VCaP (cell line): ENCODE measurements around the gene TWF2.
A peak's percentile ranks its signal among the peaks of the same experiment; 100 is the strongest.

Experiments
- H3K27ac ChIP-seq: fragments of 450-650 bp; 2 replicates; pipeline ENCODE4 v1.5.1; 2017
- CTCF ChIP-seq: fragments of 450-650 bp; conservative IDR thresholded peaks from 2 replicates; pipeline ENCODE4 v1.5.1; 2017; ENCODE audit warnings: mild to moderate bottlenecking, moderate library complexity

Gene TWF2

GRCh38 chr3:52240886-52241370, 2.0 kb upstream of the TWF2 start:
- TF ChIP-seq CTCF: no peak
- no peak overlapping the region; the same call in 1 of the 2 replicates for H3K27ac ChIP-seq

GRCh38 chr3:52240059-52240885, 1.3 kb upstream of the TWF2 start:
- H3K27ac ChIP-seq: peak overlapping the region; percentile 89

GRCh38 chr3:52238193-52238760, 681 bp downstream of the TWF2 start:
- no peak for TF ChIP-seq CTCF
- peak overlapping the region; percentile 89 for H3K27ac ChIP-seq

More at GRCh38 chr3:52240059-52240885, 1.3 kb upstream of the TWF2 start:
- TF ChIP-seq CTCF: no peak

DNA sequence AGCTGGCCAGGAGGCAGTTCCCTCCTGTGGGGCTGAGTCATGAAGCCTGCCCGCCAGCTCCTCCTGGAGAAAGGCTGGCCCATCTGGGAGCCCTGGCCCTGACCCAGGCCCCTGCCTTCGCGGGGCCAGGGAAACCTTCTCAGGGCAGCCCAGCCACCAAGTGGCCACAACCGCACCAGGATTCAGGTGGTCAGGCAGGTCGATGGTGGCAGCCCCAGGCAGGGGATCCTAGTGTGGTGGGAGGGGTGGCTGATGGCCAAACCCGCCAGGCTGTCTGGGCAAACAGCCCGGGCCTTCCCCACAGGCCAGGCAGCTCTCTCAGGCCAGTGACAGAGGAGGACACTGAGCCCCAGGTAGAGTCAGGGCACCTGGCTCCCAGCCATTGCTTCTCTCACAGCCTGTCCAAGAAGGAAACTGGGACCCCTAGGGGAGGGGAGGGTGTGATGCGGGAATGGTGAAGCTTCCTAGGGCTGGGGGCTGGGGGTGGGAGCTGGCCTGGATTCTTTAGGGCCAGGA, 1.2 kb downstream of the TWF2 start:
- no peak for TF ChIP-seq CTCF
- H3K27ac ChIP-seq: peak overlapping the region; percentile 89

- peak overlapping the region; percentile 89 for H3K27ac ChIP-seq
- no peak for TF ChIP-seq CTCF
These were observed 1.8 kb downstream of the TWF2 start for GRCh38 chr3:52237006-52237656.

DNA sequence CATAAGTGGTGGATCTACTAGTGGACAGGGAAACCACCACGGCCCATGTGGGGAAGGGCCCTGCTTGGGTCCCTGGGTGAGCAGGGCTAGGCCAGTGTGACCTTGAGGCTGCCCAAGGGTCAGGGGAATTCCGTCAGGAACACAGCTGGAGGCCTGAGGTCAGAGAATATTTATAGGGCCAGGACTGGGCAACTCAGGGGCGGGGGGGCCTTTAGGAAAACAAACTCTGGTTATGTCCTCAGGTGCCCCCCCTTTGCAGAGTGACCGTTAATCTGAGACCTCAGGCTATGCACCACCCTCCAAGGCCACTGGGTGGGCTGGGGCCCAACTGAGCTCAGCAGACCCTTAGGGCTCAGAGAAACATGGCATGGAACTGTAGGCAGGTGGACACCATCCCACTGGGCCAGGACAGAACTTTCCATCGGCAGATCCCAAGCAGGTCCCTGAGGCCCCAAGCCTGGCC, 2.5 kb downstream of the TWF2 start:
- no peak for TF ChIP-seq CTCF
- H3K27ac ChIP-seq: peak overlapping the region; percentile 89
